ENCODE data around the gene OR10H1. TPM values are rescaled to one million over a fixed set of nuclear protein-coding genes. Genes with fewer than 3 reads are reported as not detected.
"Not testable (repeated sequence)": the region's sequence is repeated elsewhere in the genome, so short reads cannot be mapped to it uniquely, and the experiment has no call there.

The OR10H1 gene
- total and polyA plus RNA-seq, 3 donors from 2014 or later: 0.20 to 0.39 (median 0.25) TPM

GRCh38 chr19:15810335-15810734 lies 5.1 kb downstream of the OR10H1 start:
- WGBS, 2 donors: 39 to 41% methylated on average over 7 of the region's 7 CpGs
- H3K27me3 ChIP-seq: no peaks in the 10 kb centered on the region
- no peaks in the 10 kb centered on the region for H3K4me1 ChIP-seq
- H3K9me3 ChIP-seq: no peaks in the 10 kb centered on the region
- DNase-seq: peak; percentile 36
- H3K36me3 ChIP-seq (ENCODE audit: low read depth, missing control alignments): no peaks in the 10 kb centered on the region
- intact Hi-C loops (cut with DNase I; ENCODE audit: low total_unique reads): no loop called here
- H3K27ac ChIP-seq: no peak overlapping the region
- H3K4me3 ChIP-seq: no peak overlapping the region
- peak in 2 of 3 experiments; percentile 19 to 48 for TF ChIP-seq CTCF (IDR thresholded peaks at IDR 0.05)
- TF ChIP-seq POLR2A (IDR thresholded peaks at IDR 0.05): no peak

- 89 to 94% methylated on average over 16 to 17 of the region's 18 CpGs for WGBS, 2 donors
- H3K27ac ChIP-seq; intact Hi-C loops (cut with DNase I; ENCODE audit: low total_unique reads); H3K36me3 ChIP-seq (ENCODE audit: low read depth, missing control alignments); H3K9me3 ChIP-seq; H3K27me3 ChIP-seq; H3K4me3 ChIP-seq; H3K4me1 ChIP-seq; DNase-seq: not testable (repeated sequence)
These were observed 21.2 kb downstream of the OR10H1 start for GRCh38 chr19:15794279-15794678.

GRCh38 chr19:15790096-15790495 lies 25.4 kb downstream of the OR10H1 start:
- no peaks in the 10 kb centered on the region for H3K27me3 ChIP-seq

GRCh38 chr19:15788594-15789270 lies 26.7 kb downstream of the OR10H1 start:
- no peaks in the 10 kb centered on the region for H3K36me3 ChIP-seq (ENCODE audit: low read depth, missing control alignments)
- DNase-seq: no peak
- H3K27ac ChIP-seq: no peak overlapping the region
- WGBS, 2 donors: 74 to 83% methylated on average over 4 of the region's 4 CpGs
- TF ChIP-seq CTCF (IDR thresholded peaks at IDR 0.05) (no peak), POLR2A (IDR thresholded peaks at IDR 0.05) (no peak)
- no peaks in the 10 kb centered on the region for H3K9me3 ChIP-seq
- H3K4me3 ChIP-seq: no peak overlapping the region
- intact Hi-C loops (cut with DNase I; ENCODE audit: low total_unique reads): no loop called here
- no peaks in the 10 kb centered on the region for H3K27me3 ChIP-seq
- no peaks in the 10 kb centered on the region for H3K4me1 ChIP-seq

More at GRCh38 chr19:15790096-15790495, 25.4 kb downstream of the OR10H1 start:
- intact Hi-C loops (cut with DNase I; ENCODE audit: low total_unique reads): no loop called here
- Histone ChIP-seq H3K4me1 (no peaks in the 10 kb centered on the region), H3K9me3 (no peaks in the 10 kb centered on the region), H3K36me3 (ENCODE audit: low read depth, missing control alignments) (no peaks in the 10 kb centered on the region), H3K4me3 (no peak overlapping the region), H3K27ac (no peak overlapping the region)
- no peak for DNase-seq
- 66% methylated on average over 6 of the region's 6 CpGs for WGBS, 2 donors
- TF ChIP-seq POLR2A (IDR thresholded peaks at IDR 0.05) (no peak), CTCF (IDR thresholded peaks at IDR 0.05) (no peak)

GRCh38 chr19:15787611-15788155 lies 27.8 kb downstream of the OR10H1 start, which contains the start of gene OR10H5:
OR10H5 (plus strand) TSS chr19:15787661; CDS start chr19:15794049, 6,388 bp downstream.
- TF ChIP-seq CTCF (IDR thresholded peaks at IDR 0.05): no peak
- TF ChIP-seq POLR2A (IDR thresholded peaks at IDR 0.05): no peak
- no peak within 1 kb of the TSS for H3K4me3 ChIP-seq
- no peak within 1 kb of the TSS for H3K27ac ChIP-seq
- DNase-seq: no peak
- intact Hi-C loops (cut with DNase I; ENCODE audit: low total_unique reads): no loop called here
- peaks cover 5% of the 10 kb centered on the region for H3K4me1 ChIP-seq
- no peaks in the 10 kb centered on the region for H3K27me3 ChIP-seq
- H3K9me3 ChIP-seq: no peaks in the 10 kb centered on the region
- no peaks in the 10 kb centered on the region for H3K36me3 ChIP-seq (ENCODE audit: low read depth, missing control alignments)
- WGBS, 2 donors: 76 to 78% methylated on average over 4 to 6 of the region's 6 CpGs

- Histone ChIP-seq H3K4me1 (peaks cover 21% of the 10 kb centered on the region), H3K27ac (peak overlapping the region in 1 of 2 donors; percentile 50)
- H3K36me3 ChIP-seq (ENCODE audit: low read depth, missing control alignments); H3K9me3 ChIP-seq; H3K4me3 ChIP-seq; intact Hi-C loops (cut with DNase I; ENCODE audit: low total_unique reads); H3K27me3 ChIP-seq: not testable (repeated sequence)
- WGBS, 2 donors: 24 to 33% methylated on average over 7 of the region's 7 CpGs
- peak; percentile 43 for DNase-seq
These were observed 32.6 kb downstream of the OR10H1 start for GRCh38 chr19:15782896-15783295.
